NCI-H1092 treated with DMSO at 0.1 percent for 48 hours (cell line): ENCODE data around the gene TECPR2.
"Not testable (repeated sequence)": the region's sequence is repeated elsewhere in the genome, so short reads cannot be mapped to it uniquely, and the experiment has no call there.

ENCODE experiments used
- DNase-seq: peaks from one replicate; lab custom pipeline; 2025; lab: John Stamatoyannopoulos, UW

Gene TECPR2

DNA sequence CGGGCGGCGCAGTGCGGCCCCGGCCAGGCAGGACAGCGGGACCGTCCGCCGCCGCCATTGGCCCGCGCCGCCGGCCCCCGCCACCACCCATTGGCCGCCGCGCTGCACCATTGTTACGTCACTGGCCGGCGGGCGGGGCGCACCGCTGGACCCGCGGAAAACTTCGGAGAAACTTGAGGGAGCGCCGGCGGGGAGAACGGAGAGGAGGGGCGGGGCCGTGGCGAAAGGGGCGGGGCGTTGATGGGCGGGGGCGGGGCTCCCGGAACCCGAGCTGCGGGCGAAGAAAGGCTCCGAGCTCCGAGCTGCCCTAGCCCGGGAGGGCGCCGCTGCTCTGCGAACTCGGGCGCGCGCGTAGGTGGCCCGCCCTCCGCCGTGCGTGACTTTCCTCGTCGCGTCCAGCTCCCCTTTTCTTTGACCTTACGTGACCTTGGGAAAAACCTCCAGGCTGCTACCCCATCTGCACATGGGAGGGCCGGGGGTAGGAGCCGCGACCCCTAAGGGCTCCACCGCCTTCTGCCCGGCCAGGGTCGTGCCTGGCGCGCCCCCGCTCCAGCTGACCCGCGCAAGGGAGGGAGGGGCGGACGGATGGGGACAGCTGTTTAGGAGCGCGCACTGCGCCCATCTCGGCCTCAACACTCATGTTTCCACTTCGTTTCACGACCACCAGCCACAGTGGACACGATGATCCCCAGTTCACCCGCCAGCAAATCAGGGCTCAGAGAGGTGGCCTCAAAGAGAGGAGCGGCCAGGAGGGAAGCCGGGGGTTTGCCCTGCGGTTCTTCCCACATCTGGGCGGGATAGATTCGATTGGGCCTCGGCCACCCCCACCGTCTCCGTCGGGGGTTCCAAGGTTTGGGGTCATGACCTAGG, 147.2 kb downstream of the TECPR2 start, which contains the start of gene ANKRD9:
ANKRD9 (minus strand) TSS at position 31 of the 870 bp plus-strand sequence. CDS start 1,887 bp downstream, outside the sequence.
- peak; percentile 83 for DNase-seq

DNA sequence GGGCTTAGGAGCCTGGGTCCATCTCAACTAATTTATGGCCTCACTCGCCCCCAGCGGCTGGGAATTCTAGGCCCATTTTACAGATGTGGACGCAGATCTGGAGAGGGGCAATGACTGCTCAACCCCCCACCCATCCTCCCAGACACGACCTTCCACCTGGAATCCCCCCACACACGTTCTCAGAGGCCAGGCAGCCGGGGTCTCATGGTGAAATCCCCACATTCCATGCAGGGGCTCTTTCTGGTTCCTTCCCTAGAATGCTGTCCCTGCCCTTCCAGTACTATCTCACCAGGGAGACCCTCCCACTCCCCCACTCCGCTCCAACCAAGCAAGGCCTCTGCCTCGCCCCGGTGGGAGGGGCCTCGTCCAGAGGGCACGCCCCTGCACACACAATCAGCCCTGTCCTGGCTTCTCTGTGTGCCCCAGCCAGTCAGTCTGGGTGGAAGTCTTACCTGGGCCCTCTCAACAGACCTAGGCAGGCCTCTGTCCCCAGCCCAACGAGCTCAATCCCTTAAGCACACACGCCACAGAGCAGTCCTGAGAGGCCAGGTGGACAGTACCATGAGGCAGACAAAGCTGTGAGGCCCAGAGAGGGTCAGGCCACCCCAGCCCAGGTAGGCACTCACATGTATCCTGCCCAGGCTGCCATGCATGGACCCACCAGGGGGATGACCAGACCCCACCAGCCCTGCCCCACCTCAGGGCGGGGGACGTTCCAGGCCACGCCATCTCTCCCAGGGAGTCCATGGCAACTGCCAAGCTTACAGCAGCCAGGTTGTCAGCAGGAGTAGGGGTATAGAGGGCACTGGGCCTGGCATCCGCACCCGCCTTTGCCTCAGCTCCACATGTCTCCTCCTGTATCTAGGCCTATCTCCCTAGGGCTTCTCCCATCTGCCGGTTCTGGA, 148.1 kb downstream of the TECPR2 start:
- no peak for DNase-seq

DNA sequence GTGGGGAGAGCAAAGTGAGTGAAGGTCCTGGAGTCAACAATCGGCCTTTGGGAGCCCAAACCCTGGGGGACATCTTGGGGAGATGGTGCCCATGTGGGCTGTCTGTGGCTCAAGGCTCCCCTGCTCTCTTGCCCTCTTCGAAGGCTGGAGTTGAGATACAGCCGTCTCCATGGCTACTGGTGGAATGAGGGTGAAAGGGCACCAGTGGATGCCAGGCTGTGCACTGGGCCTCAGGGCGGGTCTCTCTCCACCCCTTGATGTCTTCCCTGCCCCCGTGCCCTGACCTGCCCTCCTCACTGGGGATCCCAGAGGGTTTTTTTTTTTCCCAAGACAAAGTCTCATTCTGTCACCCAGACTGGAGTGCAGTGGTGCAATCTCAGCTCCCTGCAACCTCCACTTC, 148.8 kb downstream of the TECPR2 start:
- DNase-seq: no peak

DNA sequence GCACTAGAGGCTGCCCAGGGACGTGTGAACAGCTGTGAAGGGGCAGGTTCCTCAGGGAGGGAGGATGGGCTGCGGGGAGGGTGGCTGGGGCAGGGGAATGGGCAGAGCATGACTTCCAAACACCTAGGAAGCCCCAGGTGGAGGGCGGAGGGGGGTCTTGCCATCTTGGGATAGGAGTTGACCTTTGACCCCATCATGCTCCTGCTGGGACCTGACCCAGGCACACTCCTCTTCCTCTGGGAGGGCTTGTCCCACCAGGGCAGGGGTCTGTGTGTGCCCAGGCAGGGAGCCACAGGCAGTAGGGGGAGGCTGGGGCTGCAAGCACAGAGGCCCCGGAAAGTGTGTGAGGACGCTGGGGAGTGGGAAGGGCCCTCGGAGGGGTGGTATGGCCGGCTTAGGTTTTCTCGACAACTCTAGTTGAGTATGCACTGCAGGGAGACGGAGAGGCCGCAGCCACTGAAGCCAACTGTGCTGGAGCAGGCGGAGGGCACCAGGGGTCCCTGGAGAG, 150.1 kb downstream of the TECPR2 start:
- DNase-seq: no peak

DNA sequence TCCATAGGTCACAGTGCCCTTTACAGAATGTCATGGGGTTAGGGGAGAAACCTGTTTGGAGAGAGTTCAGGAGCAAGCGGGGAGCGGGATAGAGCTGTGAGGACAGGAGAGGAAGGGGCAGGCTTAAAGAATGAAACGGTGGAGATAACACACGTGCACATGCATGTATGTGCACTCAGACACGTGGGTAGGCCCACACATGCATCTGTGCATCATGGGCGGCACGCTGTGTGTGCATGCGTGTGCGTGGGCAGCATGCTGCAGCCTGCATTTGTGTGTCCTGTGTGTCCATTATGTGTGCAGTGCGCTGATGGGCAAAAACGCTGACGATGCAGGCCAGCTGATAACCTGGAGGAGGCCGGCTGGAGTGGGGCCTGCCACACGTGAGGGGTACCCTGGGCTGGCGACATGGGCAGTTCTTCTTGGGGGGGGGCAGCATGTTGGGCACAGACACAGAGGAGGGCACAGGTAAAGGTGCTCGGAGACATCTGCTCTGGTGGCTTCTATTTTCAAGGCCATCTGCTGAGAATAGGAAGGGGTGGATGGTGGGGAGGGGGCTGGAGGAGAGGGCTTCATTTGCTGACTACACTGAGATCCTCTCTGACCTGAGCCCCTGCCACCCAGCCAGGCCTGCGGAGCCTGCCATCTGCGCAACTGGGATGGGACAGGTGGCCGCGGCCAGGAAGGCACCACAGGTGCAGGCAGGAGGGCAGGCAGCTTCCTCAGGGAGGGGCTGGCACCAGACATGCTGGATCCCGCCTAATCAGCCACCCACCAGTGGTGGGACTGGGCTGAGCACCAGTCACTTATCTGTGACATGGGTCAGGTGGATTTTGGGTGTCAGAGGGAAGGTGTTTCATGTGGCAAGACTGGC, 151.4 kb downstream of the TECPR2 start:
- no peak for DNase-seq

DNA sequence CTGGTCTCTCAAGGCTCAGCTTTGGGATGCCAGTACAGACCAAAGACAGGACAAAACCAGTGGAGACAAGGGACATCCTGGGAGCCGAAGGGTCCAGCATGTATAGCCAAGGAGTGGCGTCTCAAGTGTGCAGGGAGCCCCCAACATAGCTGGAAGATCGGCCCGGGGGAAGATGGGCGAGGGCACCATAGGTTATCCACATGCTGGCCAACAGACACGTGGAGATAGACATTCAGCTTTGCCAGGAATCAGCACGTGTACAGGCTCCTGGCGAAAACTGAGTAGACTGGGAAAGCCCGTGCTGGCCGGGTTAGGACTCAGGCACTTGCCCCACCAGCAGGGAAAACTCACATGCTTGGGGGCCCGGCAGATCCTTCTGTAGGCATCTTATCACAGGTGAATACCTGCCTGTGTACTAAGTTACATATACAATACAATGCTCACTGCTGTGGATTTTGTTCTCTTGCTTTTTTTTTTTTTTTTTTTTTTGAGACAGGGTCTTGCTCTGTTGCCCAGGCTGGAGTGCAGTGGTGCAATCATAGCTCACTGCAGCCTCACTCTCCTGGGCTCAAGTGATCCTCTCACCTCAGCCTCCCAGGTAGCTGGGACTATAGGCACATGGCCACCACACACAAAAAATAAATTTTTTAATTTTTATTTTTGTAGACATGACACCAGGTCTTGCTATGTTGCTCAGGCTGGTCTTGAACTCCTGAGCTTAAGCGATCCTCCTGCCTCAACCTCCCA, 152.4 kb downstream of the TECPR2 start:
- DNase-seq: no peak

DNA sequence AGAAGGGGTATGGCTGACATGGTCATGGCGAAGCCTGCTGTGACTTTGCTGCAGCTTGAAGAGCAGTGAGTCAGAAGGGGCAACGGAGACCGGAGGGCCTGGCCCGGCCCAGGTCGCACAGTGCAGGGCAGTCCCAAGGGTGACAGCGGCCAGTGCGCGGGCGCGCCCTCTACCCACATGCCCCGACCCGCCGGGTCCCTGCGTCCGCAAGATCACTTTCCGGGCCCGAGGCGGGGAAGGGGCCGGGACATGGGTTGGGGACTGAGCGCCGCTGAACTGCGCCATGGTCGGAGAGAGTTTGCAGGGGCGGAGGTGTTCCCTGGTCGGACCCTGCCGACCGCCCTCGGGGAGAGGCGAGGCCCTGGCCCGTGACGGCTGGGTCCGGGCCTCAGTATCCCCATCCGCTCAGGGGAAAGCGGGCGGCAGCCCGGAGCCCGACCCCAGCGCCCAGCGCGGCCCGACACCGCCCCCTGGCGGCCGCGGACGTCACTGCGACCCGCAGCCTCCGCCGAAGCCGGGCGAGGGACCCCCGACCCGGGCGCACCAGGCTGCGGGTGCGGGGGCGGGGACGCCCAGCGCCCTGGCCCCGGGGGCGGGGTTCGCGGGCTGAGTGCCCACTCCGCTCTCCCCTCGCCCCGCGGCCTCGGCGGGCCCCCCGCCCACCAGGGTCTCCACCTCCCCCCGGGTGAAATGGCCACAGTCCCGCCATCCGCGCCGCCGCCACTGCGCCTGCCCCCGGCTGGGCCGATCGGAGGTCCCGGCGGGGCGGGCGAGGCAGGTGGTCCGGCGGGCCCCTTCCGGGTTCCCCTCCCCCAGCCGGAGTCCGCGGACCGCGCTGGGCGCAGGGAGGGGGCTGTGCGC, 154.0 kb downstream of the TECPR2 start:
- peak; percentile 62 for DNase-seq

DNA sequence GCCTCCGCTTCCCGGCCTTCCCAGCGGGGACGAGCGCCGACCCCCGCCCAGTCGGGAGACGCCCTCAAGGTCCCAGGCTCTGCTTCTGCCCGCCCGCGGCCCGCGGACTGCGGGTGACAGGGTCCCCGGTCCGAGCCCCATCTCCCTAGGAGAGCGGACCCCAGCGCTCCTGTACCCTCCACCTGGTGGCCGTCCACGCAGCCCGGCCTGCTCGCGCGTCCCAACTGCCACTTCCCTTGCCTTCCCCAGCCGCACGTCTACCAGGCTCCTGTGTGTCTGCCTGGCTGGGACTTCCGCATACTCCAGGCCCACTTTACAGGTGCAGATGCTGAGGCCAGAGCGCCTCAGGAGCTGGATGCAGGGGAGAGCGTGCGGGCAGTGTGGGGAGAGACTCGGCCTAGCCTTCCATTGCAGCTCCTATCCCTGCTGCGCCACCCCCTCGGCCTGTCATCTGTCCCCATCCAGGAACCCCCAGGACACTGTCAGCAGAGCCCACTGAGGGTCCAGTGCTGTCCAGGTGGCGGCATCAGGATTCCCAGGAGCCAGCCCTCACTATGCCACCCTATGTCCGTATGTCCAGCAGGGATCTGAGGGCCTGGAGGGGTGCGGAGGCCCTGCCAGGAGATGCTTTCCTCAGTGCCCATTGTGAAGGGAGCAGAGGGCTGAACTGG, 154.8 kb downstream of the TECPR2 start:
- DNase-seq: no peak

DNA sequence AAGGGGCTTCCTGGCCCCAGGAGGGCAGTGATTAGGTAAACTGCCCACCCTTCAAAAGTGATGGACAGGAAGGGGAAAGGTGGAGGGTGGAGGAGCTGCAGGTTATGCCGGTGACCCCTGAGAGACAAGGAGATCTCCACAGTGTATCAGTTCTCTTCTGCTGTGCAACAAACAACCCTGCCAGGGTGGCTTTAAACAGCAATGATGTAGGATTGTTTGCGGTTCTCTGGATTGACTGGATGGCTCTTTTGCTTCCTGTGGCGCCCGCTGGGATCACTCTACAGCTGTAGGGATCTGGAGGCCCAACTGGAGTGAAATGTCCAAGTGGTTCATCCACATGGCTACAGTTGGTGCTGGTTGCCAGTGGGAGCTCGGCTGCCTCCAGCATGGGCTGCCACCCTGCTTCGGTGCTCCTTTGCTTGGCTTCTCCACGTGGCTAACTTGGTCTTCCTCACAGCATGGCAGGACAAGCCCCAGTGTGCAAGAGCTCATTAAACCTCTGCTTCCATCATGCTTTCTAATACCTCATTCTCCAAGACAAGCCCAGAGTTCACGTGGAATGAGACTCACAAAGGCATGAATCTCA, 155.4 kb downstream of the TECPR2 start:
- no peak for DNase-seq

DNA sequence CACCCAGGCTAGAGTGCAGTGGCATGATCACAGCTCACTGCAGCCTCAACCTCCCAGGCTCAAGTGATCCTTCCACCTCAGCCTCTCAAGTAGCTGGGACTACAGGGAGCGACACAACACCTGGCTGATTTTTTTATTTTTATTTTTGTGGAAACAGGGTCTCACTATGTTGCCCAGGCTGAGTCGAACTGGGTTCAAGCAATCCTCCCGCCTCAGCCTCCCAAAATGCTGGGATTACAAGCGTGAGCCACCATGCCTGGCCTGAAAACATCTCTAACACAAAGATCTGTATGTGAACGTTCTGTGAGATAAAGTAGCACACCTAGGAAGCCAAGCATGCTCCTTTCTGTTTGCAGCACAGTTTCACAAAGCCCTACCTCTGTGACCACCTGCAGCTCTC, 157.0 kb downstream of the TECPR2 start:
- not testable (repeated sequence) for DNase-seq

DNA sequence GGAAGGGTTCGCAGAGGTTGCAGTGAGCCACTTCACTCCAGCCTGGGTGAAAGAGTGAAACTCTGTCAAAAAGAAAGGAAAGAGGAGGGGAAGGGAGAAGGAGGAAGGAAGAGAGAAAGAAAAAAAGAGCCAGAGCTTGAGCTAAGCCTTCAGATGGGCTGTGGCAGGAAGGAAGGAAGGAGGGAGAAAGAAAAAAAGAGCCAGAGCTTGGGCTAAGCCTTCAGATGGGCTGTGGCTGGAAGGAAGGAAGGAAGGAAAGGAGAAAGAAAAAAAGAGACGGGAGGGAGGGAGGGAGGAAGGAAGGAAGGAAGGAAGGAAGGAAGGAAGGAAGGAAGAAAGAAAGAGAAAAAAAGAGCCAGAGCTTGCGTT, 160.4 kb downstream of the TECPR2 start:
- no peak for DNase-seq

DNA sequence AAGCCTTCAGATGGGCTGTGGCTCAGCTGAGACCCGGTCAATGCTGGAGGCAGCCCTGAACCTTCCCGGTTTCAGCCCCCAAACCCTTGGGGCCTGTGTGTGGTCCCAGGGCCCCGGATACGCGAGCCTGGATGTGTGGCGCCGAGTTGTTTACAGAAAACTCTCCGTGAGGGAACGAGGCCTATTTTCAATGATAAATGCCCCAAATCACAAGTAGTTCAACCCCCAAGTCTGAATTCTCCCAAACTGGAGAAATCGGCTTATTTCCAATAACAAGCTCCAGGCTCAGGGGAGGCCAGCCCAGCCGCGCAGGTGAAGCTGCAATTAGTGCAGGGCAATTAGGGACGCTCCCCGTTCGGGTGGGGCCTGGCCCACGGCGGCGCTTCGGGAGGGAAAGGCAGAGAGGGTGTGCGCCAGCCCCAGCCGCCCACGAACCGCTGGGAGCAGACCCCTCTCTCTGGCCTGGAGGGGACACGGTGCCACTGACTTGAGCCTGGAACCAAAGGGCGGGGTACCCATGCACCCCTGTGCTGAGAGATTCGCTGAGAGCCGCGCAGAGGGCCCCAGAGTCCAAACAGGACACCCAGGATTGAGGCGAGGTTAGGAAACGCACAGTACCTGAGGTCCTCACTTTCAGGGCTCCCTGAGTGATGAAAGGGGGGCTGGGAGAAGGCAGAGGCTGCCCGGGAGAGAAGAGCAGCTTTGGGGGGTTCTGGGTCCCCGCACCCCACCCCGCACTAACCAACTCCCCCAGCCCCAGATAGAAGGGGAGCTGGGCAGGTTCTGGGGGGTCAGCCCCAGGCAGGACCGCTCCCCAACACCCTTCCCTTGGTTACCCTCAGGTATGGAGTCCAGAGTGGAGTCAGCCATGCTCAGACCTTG, 161.1 kb downstream of the TECPR2 start:
- no peak for DNase-seq

DNA sequence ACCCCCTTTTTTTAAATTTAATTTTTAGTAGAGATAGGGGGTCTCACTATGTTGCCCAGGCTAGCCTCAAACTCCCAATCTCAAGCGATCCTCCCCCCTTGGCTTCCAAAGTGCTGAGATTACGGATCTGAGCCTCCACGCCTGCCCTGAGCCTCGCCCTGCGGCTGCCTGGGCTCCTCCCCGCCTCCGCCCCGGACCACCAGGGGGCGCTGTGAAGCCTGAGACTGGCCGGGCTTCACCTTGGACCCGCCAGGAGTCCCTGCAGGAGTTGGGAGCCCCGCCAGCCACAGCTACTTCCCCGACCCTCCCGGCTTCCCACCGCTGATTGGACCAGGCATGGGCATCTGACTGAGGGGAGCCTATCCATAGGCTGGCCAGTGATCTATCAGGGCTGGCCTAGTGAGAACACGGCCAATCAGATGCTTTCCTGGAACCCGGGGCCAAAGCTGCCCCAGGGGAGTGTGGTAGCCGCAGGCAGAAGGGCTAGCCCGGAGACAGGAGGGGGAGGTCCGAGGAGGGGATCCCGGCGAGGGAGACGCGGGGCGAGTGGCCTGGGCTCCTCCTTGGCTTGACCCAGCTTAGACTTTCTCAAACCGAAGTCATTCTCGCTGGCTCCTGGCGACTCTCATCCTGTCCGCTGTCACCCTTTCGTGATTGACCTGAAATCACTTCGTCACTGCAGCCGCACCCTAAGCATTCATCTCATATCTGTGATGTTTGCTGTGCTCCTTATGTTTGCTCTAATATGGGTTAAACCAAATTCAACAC, 161.9 kb downstream of the TECPR2 start:
- peak; percentile 99 for DNase-seq

DNA sequence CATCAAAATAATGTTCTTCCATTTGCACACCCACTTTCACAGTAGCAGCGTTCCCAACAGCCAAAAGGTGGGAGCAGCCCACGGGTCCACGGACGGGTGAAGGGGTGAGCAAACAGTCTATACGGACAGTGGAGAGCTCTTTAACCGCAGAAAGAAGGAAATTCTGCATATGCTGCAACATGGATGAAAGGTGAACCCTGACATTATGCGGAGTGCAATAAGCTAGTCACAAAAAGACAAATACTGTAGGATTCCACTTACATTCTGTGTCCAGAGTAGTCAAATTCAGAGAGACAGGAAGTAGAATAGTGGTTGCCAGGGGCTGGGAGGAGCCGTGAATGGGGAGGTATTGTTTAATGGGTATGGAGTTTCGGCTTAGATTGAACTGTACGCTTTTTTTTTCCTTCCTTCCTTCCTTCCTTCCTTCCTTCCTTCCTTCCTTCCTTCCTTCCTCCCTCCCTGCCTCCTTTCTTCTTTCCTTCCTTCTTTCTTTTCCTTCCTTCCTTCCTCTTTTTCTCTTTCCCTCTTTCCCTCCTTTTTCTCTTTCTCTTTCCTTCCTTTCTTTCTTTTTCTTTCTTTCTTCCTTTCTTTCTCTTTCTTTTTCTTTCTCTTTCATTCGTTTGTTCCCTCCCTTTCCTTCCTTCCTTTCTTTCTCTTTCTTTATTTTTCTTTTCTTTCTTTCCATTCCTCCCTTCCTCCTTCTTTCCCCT, 162.6 kb downstream of the TECPR2 start:
- peak; percentile 57 for DNase-seq

DNA sequence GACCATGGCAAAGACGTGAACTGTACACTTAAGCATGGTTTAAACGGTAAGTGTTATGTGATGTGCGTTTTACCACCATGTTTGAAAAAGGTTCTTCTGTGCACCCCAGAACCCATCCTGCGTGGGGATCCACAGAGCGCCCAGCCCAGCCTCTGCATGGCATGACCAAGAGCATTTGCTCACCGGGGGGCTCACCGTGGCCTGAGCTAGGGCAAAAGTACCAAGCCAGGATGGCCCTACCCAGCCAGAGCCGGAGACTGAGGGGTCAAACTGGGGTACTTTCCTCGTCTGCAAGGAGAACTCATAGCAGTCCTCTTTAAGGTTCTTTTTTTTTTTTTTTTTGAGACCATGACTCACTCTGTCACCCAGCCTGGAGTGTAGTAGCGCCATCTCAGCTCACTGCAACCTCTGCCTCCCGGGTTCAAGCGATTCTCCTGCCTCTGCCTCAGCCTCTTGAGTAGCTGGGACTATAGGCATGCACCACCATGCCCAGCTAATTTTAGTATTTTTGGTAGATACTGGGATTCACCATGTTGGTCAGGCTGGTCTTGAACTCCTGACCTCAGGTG, 163.3 kb downstream of the TECPR2 start:
- no peak for DNase-seq
